Neural progenitor cell (in vitro differentiated cells): Measurements from ENCODE around the gene POSTN.

Experiments
- CTCF ChIP-seq: fragments of 200-600 bp; sonication (generic); IDR thresholded peaks from 2 replicates; pipeline ENCODE4 v1.5.1; 2017; ENCODE audit warnings: antibody characterized with exemption, mild to moderate bottlenecking
- EZH2 ChIP-seq: fragments of 200-600 bp; sonication (generic); IDR thresholded peaks from 2 replicates; pipeline ENCODE4 v1.6.1; 2017; ENCODE audit warnings: antibody characterized with exemption, mild to moderate bottlenecking, moderate library complexity

GRCh38 chr13:37534676-37535075, 63.9 kb downstream of the POSTN start:
- TF ChIP-seq CTCF (no peak), EZH2 (no peak)
